ENCODE measurements around the gene NKAIN2.

NKAIN2 gene

DNA sequence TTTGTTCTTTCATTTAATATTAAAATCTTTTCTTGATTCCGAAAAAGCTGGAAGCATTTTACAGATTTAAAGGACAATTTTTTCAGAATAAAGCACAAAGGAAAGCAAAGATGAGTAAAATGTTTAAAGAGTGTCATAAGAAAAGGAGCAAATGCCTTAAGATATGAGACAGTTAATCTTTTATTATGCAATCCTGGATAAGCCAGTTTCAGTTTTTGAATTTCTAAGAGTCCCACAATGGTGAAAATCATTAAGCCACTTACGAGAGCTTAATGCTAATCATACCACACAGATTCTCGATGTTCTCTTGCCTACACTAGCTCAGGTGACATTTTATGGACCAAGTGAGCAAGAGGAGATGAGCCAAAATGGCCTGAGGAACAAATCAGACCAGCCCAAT is 1054.9 kb downstream of the NKAIN2 start:
- H3K4me3 ChIP-seq (ENCODE audit: low read length), result no peak overlapping the region
- no peak for DNase-seq (ENCODE audit: low read depth)
- TF ChIP-seq, protein P1, sequence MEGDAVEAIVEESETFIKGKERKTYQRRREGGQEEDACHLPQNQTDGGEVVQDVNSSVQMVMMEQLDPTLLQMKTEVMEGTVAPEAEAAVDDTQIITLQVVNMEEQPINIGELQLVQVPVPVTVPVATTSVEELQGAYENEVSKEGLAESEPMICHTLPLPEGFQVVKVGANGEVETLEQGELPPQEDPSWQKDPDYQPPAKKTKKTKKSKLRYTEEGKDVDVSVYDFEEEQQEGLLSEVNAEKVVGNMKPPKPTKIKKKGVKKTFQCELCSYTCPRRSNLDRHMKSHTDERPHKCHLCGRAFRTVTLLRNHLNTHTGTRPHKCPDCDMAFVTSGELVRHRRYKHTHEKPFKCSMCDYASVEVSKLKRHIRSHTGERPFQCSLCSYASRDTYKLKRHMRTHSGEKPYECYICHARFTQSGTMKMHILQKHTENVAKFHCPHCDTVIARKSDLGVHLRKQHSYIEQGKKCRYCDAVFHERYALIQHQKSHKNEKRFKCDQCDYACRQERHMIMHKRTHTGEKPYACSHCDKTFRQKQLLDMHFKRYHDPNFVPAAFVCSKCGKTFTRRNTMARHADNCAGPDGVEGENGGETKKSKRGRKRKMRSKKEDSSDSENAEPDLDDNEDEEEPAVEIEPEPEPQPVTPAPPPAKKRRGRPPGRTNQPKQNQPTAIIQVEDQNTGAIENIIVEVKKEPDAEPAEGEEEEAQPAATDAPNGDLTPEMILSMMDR (conservative IDR thresholded peaks at IDR 0.05; ENCODE audit: low read length), result no peak

DNA sequence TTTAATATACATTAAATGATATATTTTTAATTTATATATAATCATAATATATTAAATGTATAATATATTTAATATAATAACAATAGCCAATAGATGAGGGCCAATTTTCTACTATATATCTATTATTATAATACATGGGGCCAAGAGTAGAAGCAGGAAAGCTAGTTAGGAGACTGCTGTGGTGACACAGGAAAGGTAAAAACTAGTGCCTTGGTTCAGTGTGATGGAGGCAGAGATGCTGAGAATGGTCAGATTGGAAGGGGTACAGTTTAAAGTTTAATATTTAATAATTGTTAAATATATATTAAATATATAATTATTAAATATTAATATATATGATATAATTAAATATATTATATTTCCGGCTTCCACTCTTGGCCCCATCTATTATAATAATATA is 1055.7 kb downstream of the NKAIN2 start:
- no peak overlapping the region for H3K4me3 ChIP-seq (ENCODE audit: low read length)
- TF ChIP-seq, protein P1 (conservative IDR thresholded peaks at IDR 0.05; ENCODE audit: low read length), result no peak
- no peak for DNase-seq (ENCODE audit: low read depth)

DNA sequence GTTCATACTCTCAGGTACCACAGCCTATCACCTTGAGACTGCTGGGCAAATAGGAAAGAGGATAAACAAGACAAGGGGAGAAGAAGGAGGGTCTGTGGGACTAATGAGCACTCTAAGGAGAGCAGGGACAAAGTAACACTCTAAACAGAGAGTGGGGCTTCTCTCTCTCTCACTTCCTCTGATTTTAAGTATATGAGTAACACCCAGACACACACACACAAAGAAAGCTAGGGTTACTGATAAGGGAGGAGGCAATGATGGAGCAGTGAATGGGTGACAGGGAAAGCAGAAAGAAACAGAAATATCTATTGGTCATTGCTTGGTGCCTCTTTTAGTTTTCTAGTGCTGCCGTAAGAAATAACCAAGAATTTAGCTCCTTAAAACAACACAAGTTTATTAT is 1062.4 kb downstream of the NKAIN2 start:
- no peak overlapping the region for H3K4me3 ChIP-seq (ENCODE audit: low read length)
- DNase-seq (ENCODE audit: low read depth), result no peak
- TF ChIP-seq, protein P1 (conservative IDR thresholded peaks at IDR 0.05; ENCODE audit: low read length), result no peak

DNA sequence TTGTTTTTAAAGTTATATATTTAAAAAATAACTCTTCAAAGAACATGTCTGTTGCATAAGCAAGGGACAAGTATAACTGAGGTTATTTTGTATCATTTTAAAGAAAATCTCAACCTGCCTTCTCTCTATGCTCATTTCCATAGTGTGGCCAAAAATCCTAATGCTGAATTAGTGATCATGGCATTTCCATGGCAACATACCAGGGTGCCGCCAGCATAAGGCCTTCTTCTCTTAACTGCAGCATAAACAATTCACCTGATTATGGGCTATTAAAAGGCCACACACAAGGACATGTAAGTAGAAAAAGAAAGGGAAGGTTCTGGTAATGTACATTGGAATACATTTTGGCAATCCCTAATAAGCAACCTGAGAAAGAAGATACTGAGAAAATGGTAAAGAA is 1063.5 kb downstream of the NKAIN2 start:
- no peak overlapping the region for H3K4me3 ChIP-seq (ENCODE audit: low read length)
- DNase-seq (ENCODE audit: low read depth), result no peak
- TF ChIP-seq, protein P1 (conservative IDR thresholded peaks at IDR 0.05; ENCODE audit: low read length), result no peak

DNA sequence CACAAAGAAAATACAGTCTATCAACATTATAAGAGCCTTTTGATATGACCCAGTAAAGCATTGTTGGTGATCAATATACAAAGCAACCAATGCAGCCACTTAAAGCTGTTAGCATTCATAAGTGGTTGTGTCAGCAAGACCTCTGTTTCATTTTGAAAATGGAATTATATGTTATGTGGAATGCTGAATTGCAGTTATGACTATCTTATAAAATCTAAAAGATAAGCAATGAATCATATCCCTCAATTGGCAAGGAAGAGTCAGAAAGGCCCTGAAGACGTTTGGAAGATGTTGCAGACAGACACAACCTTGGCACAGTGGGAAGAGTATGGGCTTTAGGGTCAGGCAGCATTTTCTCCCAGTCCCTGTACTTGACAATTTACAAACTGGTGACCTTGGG is 1064.8 kb downstream of the NKAIN2 start:
- TF ChIP-seq, protein P1 (conservative IDR thresholded peaks at IDR 0.05; ENCODE audit: low read length), result no peak
- no peak overlapping the region for H3K4me3 ChIP-seq (ENCODE audit: low read length)
- no peak for DNase-seq (ENCODE audit: low read depth)

DNA sequence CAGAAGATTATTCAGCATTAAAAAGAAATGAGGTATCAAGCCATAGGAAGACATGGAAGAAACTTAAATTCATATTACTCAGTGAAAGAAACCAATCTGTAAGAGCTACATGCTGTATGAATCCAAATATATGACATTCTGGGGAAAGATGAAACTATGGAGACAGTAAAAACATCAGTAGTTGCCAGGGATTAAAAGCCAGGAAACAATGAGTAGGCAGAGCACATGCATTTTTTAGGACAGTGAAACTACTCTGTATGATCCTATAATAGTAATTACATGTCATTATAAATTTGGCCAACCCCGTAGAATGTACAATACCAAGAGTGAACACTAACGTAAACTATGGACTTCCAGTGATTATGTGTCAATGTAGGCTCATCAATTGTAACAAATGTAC is 1065.8 kb downstream of the NKAIN2 start:
- no peak overlapping the region for H3K4me3 ChIP-seq (ENCODE audit: low read length)
- DNase-seq (ENCODE audit: low read depth), result peak; percentile 20
- TF ChIP-seq, protein P1 (conservative IDR thresholded peaks at IDR 0.05; ENCODE audit: low read length), result no peak

DNA sequence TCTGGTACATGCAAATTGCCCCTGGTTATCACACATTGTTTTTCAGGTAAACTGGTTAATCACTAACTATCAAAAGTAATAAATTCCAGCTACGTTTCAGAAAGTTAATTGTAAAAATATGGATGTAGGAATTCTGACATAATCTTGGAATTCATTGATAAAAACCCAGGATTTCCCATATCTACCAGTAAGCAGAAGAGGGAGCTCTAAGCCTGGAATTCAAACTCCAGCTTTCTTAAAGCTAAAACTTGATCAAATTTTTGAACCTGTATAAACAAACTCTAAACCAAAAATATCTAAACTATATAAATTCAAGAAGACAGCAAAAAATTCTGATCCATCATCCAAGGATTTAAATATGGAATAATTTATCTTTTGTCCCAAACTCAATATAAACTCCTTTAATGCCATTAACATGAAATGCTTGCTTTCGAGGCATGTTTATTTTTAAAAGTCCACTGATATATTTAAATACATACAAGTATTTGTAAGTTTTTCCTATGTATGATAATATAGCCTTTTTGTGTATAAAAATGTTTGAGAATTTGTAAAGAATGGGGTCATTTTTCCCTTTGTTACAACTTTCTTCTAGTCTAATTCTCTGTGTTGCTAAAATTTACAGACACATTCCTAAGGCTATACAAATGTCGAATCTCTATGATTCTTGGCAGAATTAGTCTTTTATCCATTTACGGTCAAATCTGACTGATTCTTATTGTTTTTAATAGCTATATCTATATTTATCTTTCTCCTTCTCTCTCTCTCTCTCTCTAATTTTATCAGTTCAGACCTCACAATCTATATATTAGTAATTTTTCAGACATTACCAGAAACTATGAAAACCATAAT is 1067.2 kb downstream of the NKAIN2 start:
- peak; percentile 54 for DNase-seq (ENCODE audit: low read depth)
- H3K4me3 ChIP-seq (ENCODE audit: low read length), result no peak overlapping the region
- TF ChIP-seq, protein P1 (conservative IDR thresholded peaks at IDR 0.05; ENCODE audit: low read length), result peak; percentile 91

Data from AG10803 (cell line).